MCF 10A (cell line): ENCODE measurements around the gene RAB8A. TPM values are rescaled to one million over a fixed set of nuclear protein-coding genes. Genes with fewer than 3 reads are reported as not detected.
"Not testable (repeated sequence)": the region's sequence is repeated elsewhere in the genome, so short reads cannot be mapped to it uniquely, and the experiment has no call there.

Source experiments
- BruUV-seq: library from RNA; stranded (reverse); fragments of 400-500 nt; replicated peaks from 2 replicates; lab custom pipeline; 2021; lab: Mats Ljungman, UMichigan
- CTCF ChIA-PET: fragments of 300-600 bp; sonication (Branson Sonifier 250); formaldehyde crosslinking; extraction: SDS; loops from one replicate; lab custom pipeline; 2021; ENCODE audit warnings: antibody characterized with exemption, inconsistent platforms; lab: Yijun Ruan, JAX
- POLR2A ChIA-PET: fragments of 300-600, 350-650 bp; sonication (Branson Sonifier 250); formaldehyde crosslinking; extraction: SDS; loops from one replicate; lab custom pipeline; 2020; ENCODE audit warnings: antibody characterized with exemption, inconsistent platforms; lab: Yijun Ruan, JAX
- DNase-seq: peaks from one replicate; pipeline ENCODE4 v3.0.0-alpha.2; 2018; ENCODE audit not compliant: unreplicated experiment
- H3K27ac Mint-ChIP-seq: one replicate; pipeline ENCODE4 v1.8.0; 2022; ENCODE audit warnings: mild to moderate bottlenecking, low read depth, mixed read lengths; ENCODE audit not compliant: unreplicated experiment
- H3K27me3 Mint-ChIP-seq: one replicate; pipeline ENCODE4 v1.8.0; 2022; ENCODE audit warnings: mixed read lengths; ENCODE audit not compliant: insufficient read depth, unreplicated experiment
- H3K36me3 Mint-ChIP-seq: one replicate; pipeline ENCODE4 v1.8.0; 2022; ENCODE audit warnings: mild to moderate bottlenecking, moderate library complexity, mixed read lengths; ENCODE audit not compliant: insufficient read depth, unreplicated experiment
- H3K4me1 Mint-ChIP-seq: one replicate; pipeline ENCODE4 v1.8.0; 2022; ENCODE audit warnings: mixed read lengths; ENCODE audit not compliant: insufficient read depth, unreplicated experiment
- H3K4me3 Mint-ChIP-seq: one replicate; pipeline ENCODE4 v1.8.0; 2022; ENCODE audit warnings: mild to moderate bottlenecking, moderate library complexity, mixed read lengths; ENCODE audit not compliant: unreplicated experiment
- H3K9me3 Mint-ChIP-seq: one replicate; pipeline ENCODE4 v1.8.0; 2022; ENCODE audit warnings: mixed read lengths; ENCODE audit not compliant: unreplicated experiment
- intact Hi-C: fragments of 100-400 bp; cut with micrococcal nuclease; formaldehyde crosslinking; loops from 2 replicates; pipeline ENCODE4 v1.14.1; 2022
- total RNA-seq: library from RNA; stranded (reverse); gene quantifications from 2 replicates; pipeline ENCODE4 v1.2.3, GENCODE V29; 2022
- TF ChIP-seq, protein P1 (sequence below): fragments of 200-600 bp; IDR thresholded peaks from one replicate; pipeline ENCODE4 v1.8.0; 2022; ENCODE audit warnings: antibody characterized with exemption, mild to moderate bottlenecking; ENCODE audit not compliant: unreplicated experiment

RAB8A gene
- total RNA-seq, 1 experiment from 2014 or later: 41.6 TPM

GRCh38 chr19:16095071-16095571, 16.6 kb upstream of the RAB8A start:
- TF ChIP-seq, protein P1, sequence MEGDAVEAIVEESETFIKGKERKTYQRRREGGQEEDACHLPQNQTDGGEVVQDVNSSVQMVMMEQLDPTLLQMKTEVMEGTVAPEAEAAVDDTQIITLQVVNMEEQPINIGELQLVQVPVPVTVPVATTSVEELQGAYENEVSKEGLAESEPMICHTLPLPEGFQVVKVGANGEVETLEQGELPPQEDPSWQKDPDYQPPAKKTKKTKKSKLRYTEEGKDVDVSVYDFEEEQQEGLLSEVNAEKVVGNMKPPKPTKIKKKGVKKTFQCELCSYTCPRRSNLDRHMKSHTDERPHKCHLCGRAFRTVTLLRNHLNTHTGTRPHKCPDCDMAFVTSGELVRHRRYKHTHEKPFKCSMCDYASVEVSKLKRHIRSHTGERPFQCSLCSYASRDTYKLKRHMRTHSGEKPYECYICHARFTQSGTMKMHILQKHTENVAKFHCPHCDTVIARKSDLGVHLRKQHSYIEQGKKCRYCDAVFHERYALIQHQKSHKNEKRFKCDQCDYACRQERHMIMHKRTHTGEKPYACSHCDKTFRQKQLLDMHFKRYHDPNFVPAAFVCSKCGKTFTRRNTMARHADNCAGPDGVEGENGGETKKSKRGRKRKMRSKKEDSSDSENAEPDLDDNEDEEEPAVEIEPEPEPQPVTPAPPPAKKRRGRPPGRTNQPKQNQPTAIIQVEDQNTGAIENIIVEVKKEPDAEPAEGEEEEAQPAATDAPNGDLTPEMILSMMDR: no peak
- intact Hi-C loops: no loop called here
- no TSS peak for BruUV-seq
- ChIA-PET CTCF (interaction anchor here (1.0 to 1.5 kb wide), 3 partner anchors 9 to 53 kb away, joined by 3 to 5 read pairs (median 4); no protein-coding TSS in a partner anchor), POLR2A (interaction anchor here (1.2 kb wide), 1 partner anchor 17 kb away, joined by 6 read pairs; no protein-coding TSS in a partner anchor)
- Mint-ChIP-seq H3K36me3 (peaks cover 96% of the 10 kb centered on the region), H3K27ac (peak overlapping the region; percentile 30), H3K9me3 (no peaks in the 10 kb centered on the region), H3K27me3 (no peaks in the 10 kb centered on the region), H3K4me3 (no peak overlapping the region), H3K4me1 (no peaks in the 10 kb centered on the region)
- no peak for DNase-seq

GRCh38 chr19:16096280-16096855, 15.3 kb upstream of the RAB8A start:
- Mint-ChIP-seq H3K36me3 (peaks cover 99% of the 10 kb centered on the region), H3K4me1 (no peaks in the 10 kb centered on the region), H3K4me3 (no peak overlapping the region), H3K27me3 (no peaks in the 10 kb centered on the region), H3K9me3 (no peaks in the 10 kb centered on the region), H3K27ac (no peak overlapping the region)
- intact Hi-C loops: no loop called here
- BruUV-seq: no TSS peak
- TF ChIP-seq, protein P1: no peak
- no peak for DNase-seq
- ChIA-PET CTCF (interaction anchor here (0.6 to 1.5 kb wide), 3 partner anchors 10 to 54 kb away, joined by 4 to 8 read pairs (median 5); no protein-coding TSS in a partner anchor), POLR2A (interaction anchor here (1.2 kb wide), 1 partner anchor 11 kb away, joined by 3 read pairs; no protein-coding TSS in a partner anchor)

DNA sequence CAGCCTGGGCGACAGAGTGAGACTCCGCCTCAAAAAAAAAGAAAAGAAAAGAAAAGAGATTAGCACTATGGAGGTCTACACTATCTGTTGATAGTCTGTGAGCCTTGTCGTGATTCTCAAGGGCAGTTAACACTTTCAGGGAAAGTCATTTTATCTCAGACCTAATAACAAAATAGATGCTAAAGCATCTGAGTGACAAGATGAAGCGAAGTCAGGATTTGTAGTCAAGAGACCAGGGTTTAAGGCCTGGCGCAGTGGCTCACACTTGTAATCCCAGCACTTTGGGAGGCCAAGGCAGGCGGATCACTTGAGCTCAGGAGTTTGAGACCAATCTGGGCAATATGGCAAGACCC, 13.3 kb upstream of the RAB8A start:
- H3K27ac Mint-ChIP-seq: peak overlapping the region; percentile 61
- ChIA-PET CTCF (no interaction called here), POLR2A (interaction anchor here (1.1 kb wide), 1 partner anchor 9 kb away, joined by 3 read pairs; no protein-coding TSS in a partner anchor)
- TF ChIP-seq, protein P1: no peak
- H3K4me1 Mint-ChIP-seq: no peaks in the 10 kb centered on the region
- H3K27me3 Mint-ChIP-seq: no peaks in the 10 kb centered on the region
- H3K36me3 Mint-ChIP-seq: peaks cover 99% of the 10 kb centered on the region
- no TSS peak for BruUV-seq
- no peak for DNase-seq
- H3K4me3 Mint-ChIP-seq: no peak overlapping the region
- intact Hi-C loops: no loop called here
- H3K9me3 Mint-ChIP-seq: no peaks in the 10 kb centered on the region

DNA sequence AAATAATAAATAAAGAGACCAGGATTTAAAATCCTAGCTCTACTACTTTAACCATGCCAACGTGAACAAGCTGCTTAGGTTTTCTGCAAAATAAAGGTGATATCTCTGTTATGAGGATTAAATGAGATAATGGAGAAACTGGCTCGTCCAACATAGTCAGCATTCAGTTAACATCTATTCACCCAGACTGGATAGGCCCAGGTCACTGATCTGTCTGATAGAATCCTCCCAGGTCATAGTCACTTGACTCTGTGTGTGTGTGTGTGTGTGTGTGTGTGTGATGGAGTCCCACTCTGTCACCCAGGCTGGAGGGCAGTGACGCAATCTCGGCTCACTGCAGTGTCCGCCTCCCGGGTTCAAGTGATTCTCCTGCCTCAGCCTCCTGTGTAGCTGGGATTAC, 12.9 kb upstream of the RAB8A start:
- H3K9me3 Mint-ChIP-seq: no peaks in the 10 kb centered on the region
- no peaks in the 10 kb centered on the region for H3K27me3 Mint-ChIP-seq
- H3K4me1 Mint-ChIP-seq: no peaks in the 10 kb centered on the region
- intact Hi-C loops: no loop called here
- no TSS peak for BruUV-seq
- POLR2A ChIA-PET: interaction anchor here (1.1 kb wide), 1 partner anchor 9 kb away, joined by 3 read pairs; no protein-coding TSS in a partner anchor
- H3K4me3 Mint-ChIP-seq: no peak overlapping the region
- no peak overlapping the region for H3K27ac Mint-ChIP-seq
- peaks cover 99% of the 10 kb centered on the region for H3K36me3 Mint-ChIP-seq
- DNase-seq: no peak
- TF ChIP-seq, protein P1: no peak
- CTCF ChIA-PET: interaction anchor here (0.7 kb wide), 1 partner anchor 469 kb away, joined by 3 read pairs; no protein-coding TSS in a partner anchor

- CTCF ChIA-PET: interaction anchor here (0.6 to 1.8 kb wide), 3 partner anchors 10 to 470 kb away, joined by 3 to 9 read pairs (median 4); no protein-coding TSS in a partner anchor
- H3K27ac Mint-ChIP-seq, intact Hi-C loops: not testable (repeated sequence)
Observed at GRCh38 chr19:16099314-16099965, 12.2 kb upstream of the RAB8A start.

More at GRCh38 chr19:16099314-16099965, 12.2 kb upstream of the RAB8A start:
- BruUV-seq, H3K4me1 Mint-ChIP-seq, DNase-seq, H3K9me3 Mint-ChIP-seq, H3K27me3 Mint-ChIP-seq, H3K4me3 Mint-ChIP-seq: not testable (repeated sequence)
- H3K36me3 Mint-ChIP-seq: peaks cover 99% of the 10 kb centered on the region
- POLR2A ChIA-PET: interaction anchor here (0.7 to 1.4 kb wide), 3 partner anchors 10 to 12 kb away, joined by 3 to 4 read pairs (median 3); no protein-coding TSS in a partner anchor
